GM18870 (cell line): ENCODE data around the gene NOS1.
"Not testable (repeated sequence)": the region's sequence is repeated elsewhere in the genome, so short reads cannot be mapped to it uniquely, and the experiment has no call there.

Experiments
- ATAC-seq: cut with Tn5 transposase; IDR thresholded peaks from one replicate; pipeline ENCODE4 v1.9.1; 2021; ENCODE audit warnings: moderate library complexity; ENCODE audit not compliant: unreplicated experiment

Gene NOS1

DNA sequence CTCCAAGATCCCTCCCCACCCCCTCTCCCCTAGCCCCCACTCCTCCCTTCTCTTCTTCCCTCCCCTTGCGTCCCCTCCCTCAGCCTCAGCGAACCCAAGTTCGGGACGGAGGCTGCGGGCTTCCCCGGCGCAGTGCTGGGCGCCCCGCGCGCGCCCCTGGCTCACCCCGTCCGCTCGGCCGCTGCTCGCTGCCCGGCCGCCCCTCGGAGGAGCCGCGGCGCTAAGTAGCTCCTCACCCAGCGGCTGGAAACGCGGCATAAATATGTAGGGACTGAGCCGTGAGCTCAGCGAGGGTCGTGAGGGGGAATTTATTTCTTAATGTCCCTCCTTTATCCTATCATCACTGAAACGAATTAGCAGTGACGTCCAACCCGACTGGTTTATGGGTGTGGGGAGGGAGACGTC lies at the start of gene NOS1:
Gene NOS1 (minus strand): TSS at position 280 of the 405 bp plus-strand sequence. CDS start 30,557 bp downstream, outside the sequence.
- no peak for ATAC-seq

DNA sequence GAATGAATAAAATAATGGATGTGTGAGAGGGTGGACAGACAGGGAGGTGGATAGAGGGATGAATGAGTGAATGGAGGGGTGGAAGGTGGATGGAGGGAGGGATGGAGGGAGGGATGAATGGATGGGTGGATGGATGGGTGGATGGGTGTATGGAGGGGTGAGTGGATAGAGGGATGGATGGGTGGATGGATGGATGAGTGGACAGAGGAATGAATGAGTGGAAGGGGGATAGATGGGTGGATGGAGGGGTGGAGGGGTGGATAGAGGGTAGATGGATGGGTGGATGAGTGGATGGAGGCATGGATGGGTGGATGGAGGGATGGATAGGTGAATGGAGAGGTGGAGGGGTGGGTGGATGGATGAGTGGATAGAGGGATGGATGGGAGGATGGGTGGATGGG lies 47.9 kb upstream of the NOS1 start:
- no peak for ATAC-seq

DNA sequence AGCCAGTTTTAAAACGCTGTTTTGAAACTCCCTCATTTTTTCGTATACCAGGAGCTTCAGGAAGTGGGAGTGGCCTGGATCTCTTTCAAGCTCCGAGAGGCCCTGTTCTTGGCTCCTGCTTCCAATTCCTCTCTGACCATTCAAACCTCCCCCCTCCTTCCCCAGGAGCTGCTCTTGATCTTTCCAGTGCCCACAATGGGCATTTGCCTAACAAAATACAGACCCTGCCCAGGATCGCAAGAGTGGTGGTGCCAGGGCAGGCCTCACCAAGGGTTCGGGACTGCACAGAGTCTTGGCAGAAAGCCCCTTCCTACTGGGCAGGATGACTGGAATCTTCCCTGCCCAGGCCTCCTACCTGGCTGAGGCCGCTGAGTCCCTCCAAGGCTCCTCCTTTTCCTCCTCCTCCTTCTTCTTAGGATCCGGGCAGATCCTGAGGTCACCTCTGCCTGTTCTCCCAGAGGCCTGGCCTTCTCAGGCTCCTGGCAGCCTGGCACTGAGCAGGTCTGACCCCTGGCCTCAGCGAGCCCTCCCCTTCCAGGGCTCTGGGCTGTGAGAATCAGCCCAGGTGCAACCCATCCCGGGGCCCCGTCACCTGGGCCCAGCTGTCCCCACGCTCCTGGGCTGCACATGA lies 46.9 kb upstream of the NOS1 start:
- ATAC-seq = no peak

DNA sequence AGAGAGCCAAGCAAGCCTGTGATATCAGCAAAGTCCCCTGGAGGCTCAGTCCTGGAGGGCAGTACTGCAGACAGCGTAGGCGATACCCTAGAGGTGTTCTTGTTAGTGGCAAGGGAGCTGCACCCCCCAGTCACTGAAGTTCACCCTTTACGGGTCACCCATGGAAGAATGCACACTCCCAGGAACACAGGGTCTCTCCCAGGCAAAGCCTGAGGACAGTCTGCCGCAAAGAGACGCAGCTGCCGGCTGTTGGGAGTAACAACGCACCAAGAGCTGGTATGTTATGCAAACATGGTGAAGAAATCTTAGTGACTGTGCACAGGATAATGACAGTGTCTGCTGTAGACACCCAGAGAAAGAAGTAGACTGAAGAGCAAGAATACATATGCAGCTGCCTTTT lies 43.5 kb upstream of the NOS1 start:
- ATAC-seq = no peak

DNA sequence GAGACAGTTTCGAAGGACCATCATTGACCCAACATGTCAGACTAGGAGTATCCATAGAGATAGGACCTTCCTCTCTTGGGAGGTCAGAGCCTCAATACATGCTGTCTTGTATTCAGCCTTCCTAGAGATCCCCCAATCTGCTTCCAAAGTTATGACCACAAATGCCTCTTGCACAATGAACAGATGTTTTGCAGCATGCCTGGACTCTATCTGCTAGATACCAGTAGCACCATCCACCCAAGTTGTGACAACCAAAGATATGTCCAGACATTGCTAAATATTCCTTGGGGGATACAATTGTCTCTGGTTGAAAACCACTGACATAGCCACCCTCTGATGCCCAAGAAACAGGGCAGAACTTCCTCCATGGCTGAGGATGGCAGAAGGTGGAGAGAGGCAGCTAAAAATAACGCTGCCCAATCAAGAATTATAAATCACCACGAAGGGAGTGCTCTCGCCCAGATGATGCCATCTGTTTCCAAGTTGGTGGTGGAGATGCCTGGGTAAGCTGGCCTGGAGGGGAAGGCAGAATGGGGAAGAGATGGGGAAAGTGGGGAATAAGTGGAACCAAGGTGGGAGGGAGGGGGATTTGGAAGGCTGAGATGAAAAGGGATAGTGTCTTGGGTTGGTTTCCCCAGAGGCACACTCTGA lies 42.9 kb upstream of the NOS1 start:
- no peak for ATAC-seq

DNA sequence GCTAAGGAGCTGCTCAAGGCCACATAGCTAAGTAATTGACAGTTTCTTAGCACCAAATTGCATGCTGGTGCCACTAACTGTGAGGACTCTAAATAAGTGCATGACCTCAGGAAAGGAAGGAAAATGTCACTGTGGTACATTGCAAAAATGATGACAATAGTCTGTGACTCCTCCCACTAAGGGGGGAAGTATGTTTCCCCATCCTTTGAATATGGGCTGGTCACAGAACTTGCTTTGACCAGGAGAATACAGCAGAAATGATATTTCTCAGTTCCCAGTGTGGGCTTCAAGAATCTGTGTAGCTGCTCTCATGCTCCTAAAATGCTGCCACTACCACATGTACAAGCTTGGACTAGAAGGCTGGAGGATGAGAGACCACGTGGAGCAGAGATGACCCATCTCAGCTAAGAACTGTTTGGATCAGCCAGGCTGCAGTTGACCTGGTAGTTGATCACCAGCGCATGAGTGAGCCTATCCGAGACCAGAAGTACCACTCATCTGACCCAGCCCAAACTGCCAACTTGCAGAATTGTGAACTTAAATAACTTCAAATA lies 42.2 kb upstream of the NOS1 start:
- no peak for ATAC-seq

DNA sequence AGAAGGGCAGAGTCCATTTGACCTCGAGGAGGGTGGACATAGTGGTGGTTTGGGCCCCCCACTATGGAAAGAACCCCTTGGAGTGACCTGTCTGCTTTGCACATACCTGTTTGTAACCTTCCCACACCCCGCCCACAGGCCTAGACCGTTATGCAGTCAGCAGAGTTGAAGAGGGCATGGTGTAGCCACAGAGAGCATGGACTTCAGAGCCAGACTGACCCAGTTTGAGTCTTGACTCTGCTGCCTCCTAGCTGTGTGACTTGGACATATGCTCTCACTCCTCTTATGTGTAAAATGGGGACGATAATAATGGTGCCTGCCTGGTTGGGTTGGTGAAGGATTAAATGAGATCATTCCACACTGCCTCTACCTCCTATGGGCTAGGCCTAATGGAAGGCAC lies 40.9 kb upstream of the NOS1 start:
- no peak for ATAC-seq

DNA sequence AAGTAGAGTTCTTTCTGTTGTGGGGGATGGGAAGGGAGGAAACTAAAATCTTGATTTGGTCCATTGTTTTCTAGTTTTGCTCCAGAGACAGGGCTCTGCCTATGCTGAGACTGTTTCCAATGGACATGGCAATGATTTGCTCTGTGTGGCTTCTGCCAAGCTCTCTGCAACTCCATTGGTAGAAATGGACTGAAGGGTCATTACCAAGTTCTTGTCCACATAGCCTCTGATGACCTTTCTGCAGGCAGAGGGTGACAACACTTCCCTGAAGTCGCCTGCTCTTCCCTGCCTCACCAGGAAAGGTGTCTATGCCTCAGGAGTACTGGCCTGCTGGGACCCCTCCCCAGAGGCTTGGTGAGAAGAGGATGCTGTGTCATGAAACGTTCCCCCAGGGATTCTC lies 39.5 kb upstream of the NOS1 start:
- no peak for ATAC-seq

DNA sequence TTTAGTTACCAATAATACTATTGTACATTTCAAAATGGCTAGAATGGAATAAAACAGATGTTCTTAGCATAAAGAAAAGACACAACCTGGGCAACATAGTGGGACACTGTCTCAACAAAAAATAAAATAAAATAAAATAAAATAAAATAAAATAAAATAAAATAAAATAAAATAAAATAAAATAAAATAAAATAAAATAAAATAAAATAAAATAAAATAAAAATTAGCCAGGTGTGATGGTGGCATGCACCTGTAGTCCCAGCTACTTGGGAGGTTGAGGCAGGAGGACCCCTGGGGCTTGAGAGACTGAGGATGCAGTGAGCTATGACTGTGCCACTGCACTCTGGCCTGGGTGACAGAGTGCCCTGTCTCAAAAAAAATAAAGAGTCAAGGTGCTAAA lies 37.1 kb upstream of the NOS1 start:
- not testable (repeated sequence) for ATAC-seq

DNA sequence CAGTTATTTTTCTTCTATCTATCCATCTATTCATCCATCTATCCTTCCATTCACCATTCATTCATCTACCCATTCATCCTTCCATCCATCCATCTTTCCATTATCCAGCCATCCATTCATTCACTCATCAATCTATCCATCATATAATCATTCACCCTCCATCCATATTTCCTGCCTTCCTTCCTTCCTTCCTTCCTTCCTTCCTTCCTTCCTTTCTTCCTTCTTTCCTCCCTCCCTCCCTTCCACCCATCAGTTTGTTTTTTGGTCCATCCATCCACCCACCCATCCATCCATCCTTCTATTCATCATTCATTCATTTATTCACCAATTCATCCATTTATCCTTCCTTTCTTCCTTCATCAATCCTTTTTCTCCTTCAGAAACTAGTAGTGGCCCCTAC lies 34.3 kb upstream of the NOS1 start:
- ATAC-seq = no peak

DNA sequence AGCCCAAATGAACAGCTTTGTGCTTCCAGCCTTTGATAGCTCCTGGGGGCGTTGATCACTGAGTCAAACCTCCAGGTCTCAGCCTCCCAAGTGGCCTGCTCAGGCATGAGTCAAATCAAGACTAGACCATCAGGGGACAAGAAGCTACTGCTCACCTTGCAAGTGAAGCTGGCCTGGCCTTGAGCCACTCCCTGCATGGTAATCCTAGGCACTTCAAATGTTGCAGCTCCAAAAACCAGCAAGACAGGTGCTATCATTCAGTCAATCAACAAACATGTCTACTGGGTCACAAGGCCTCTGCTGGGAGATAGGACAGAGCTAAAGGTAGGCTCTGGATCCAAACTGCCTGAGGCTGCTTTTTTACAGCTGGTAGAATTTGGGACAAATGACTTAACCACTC lies 33.1 kb upstream of the NOS1 start:
- ATAC-seq = no peak

DNA sequence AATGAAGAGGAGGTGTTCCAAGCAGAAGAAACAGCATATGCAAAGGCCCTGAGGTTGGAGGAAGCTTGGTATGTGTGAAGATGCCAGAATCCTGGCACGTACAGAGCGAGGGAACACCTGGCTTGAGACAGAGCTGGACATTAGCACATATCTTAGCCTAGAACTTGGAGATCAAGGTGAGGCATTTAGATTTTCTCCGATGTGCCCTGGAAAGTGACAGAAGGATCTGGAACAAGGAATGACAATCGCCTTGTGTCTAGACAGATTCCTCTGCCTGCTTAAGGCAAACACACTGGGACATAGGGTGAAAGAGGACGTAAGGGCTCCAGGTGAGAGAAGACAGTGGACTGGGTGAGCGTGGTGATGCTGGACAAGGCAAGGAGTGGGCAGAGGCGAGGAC lies 32.2 kb upstream of the NOS1 start:
- ATAC-seq = no peak

DNA sequence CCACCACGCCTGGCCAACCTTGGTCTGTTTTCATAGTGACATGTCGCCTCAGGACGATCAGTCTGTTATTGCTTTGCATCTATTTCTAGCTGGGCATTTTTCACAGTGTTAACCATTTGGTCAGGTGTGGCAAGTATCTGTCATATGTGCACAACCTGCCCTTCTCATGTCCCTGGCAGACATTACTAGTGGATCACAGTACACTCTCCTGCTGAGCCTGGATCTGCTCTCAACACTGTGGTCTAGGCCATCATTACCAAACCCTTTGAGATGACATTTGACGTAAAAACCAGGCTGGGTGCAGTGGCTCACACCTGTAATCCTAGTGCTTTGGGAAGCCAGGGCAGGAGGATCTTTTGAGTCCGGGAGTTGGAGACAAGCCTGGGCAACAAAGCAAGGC lies 29.4 kb upstream of the NOS1 start:
- no peak for ATAC-seq

DNA sequence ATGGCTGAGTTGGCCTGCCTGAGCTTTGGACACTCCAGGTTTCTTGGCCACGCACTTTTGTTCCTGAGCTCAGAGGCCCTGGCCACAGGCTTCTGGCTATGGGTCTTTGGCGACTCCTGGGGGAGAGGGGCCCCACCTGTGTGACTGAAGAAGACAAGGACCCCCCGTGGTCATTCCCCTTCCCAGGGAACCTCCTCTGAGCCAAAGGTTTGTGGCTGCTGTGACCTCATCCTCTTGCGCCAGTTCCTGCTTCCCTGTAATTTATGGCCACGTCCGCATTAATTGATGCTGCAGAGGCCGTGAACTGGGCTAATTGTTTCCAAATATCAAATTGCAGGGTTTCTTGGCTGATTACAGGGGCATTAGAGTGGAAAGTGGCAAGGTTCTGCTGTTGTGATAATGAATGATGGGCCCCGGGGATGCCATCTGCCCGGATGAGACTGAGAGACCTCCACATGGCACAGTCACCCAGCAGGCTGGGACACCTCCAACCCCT lies 27.6 kb upstream of the NOS1 start:
- ATAC-seq = no peak

DNA sequence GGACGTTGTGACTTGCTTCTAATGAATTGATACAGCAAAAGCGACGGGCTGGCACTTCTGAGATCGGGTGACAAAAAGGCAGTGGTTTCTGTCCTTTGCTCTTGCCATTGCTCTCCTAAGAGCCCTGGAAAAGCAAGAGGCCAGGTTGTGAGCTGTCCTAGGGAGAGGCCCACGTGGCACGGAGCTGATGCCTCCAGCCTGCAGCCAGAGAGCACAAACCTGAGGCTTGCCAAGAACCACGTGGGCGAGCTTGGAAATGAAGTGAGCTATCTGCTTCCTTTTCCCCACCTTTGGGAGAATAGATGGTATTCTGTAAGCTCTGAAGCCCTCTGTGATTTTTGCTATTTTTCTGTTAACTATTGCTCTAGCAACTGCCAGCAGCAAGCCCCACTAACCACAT lies 26.4 kb upstream of the NOS1 start:
- ATAC-seq = no peak

DNA sequence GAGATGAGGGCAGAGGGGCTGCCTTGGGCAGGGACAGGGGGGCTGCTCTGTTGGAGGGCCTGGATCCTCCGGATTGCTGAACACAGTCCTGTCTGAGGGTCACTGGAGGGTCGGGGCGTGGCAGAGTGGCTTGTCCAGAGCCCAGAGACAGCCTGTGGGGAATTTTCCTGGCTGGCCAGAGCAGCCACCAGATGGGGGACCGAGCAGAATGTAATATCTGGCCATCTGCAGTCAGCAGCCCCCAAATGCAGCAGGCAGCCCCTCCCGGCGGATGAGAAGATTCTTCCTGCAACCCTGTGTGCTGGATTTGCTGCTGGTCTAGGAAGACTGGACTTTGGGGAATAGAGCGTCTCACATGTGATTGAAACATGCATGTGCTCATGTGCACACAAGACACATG lies 23.3 kb upstream of the NOS1 start:
- no peak for ATAC-seq

DNA sequence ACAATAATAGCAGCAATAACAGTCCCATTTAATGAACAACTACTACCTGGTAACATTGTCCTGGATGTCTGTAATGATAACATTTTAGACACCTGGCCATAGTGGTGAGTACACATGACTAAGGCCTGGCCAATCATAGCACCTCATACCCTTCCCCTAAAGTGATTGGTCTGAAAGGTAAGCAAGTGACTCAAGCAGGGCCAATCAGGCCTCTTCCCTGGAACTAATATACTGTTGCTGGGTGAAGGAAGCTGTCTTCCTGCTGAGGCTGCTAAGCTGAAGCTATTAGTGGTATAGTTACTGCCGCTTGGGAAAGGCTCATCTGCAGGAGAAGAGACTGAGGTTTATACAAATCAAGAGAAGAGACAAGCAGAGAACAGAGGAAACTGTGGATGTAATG lies 18.7 kb upstream of the NOS1 start:
- ATAC-seq = no peak

DNA sequence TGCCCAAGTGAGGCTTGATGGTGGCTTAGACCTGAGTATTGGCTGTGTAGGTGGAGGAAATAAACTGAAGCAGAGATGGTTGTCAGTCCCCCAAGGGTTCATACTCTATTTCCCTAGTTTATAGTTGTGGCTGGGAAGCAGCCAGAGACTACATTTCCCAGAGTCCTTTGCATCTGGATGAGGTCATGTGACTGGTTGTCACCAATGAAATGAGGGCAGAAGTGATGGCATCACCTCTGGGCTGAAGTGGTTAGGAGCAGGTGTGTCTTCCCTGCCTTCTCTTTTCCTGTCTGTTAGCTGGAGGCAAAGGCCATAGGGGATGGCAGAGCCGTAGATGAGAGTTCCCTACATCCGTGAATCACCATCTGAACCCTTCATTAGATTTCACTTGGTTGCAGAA lies 16.3 kb upstream of the NOS1 start:
- no peak for ATAC-seq

DNA sequence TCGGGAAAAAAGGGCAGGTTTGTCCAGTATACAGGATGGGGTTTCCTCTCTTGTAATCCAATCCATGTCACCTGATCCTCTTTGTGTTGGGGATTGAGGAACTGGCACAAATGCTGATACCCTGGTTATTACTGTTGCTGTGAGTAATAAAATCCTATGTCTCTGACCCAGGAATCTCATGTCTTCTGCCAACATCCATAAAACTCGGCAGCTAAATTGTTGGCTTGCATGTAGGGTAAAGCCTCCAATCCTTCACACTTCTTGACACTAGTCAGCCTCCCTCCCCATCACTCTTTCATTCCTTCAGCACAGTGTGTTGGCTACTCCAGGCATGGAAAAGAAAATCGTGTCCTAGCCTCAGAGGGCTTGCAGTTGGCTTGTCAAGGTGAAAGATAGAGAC lies 9.2 kb upstream of the NOS1 start:
- no peak for ATAC-seq

DNA sequence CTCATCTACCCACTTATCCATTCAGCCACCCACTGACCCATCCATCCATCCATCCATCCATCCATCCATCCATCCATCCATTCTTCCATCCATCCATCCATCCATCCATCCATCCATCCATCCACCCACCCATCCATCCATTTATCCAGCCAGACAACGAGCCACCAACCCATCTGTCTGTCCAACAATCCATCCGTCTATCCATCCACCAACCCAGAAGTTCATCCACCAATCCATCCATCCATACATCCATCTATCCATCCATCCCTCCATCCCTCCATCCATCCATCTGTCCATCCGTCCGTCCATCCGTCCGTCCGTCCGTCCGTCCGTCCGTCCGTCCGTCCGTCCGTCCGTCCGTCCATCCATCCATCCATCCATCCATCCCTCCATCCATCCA lies 8.6 kb upstream of the NOS1 start:
- ATAC-seq = not testable (repeated sequence)

DNA sequence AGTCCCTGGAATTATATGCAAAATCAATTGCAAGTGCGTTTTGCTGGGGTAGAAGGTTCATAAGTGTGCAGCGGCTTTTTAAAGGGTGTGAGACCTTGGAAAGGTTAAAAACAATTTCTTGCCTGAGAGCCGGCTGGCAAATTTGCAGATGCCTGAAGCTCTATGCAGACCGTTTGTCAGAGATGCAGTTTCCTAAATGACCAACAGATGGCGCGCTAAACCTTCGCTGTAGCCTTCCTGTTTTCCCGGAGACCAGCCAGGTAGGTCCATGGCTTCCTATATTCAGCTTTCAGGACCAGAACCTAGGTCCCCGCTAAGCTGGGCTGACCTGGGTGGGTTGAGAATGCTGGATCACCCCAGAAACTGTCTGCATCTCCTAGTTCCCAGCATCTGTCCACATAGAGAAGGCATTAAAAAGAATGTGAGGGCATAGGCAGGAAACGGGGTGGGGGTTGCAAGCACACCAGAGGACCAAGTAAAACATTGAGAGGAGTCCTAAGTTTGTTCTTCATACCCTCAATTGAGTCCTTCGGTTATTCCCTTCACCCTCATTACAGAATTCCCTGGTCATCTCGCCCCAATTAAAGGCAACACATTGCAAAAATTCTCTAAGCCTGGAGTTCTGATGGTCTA lies 5.7 kb upstream of the NOS1 start:
- no peak for ATAC-seq

DNA sequence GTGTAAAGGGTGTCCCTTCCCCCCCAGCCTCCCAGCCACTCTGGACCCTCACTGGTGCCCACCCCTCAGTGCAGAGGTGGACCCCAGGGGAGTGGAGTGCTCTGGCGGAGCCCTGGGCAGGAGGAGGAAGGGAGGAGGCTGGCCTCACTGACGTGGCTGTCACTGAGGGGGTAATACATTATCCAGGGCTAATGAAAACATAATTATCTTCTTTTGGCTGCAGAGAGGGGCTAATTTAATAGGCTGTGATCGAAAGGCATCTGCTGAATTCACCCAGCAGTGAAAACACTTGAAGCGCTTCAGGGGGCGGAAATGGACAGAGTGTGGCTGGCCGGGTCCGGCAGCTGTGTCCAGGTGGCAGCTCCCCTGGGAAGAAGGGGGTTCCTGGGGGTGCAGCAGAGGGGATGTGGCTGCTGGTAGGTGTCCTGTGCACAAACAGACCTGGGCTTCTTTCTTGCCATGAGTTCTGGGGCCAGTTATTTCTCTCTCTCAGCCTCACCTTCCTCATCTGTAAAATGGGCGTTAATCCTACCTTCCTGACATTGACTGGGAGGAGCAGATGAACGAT lies 3.7 kb upstream of the NOS1 start:
- ATAC-seq = no peak
